ENCODE data around the gene DDX42.

DDX42 gene, protein sequence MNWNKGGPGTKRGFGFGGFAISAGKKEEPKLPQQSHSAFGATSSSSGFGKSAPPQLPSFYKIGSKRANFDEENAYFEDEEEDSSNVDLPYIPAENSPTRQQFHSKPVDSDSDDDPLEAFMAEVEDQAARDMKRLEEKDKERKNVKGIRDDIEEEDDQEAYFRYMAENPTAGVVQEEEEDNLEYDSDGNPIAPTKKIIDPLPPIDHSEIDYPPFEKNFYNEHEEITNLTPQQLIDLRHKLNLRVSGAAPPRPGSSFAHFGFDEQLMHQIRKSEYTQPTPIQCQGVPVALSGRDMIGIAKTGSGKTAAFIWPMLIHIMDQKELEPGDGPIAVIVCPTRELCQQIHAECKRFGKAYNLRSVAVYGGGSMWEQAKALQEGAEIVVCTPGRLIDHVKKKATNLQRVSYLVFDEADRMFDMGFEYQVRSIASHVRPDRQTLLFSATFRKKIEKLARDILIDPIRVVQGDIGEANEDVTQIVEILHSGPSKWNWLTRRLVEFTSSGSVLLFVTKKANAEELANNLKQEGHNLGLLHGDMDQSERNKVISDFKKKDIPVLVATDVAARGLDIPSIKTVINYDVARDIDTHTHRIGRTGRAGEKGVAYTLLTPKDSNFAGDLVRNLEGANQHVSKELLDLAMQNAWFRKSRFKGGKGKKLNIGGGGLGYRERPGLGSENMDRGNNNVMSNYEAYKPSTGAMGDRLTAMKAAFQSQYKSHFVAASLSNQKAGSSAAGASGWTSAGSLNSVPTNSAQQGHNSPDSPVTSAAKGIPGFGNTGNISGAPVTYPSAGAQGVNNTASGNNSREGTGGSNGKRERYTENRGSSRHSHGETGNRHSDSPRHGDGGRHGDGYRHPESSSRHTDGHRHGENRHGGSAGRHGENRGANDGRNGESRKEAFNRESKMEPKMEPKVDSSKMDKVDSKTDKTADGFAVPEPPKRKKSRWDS

DNA sequence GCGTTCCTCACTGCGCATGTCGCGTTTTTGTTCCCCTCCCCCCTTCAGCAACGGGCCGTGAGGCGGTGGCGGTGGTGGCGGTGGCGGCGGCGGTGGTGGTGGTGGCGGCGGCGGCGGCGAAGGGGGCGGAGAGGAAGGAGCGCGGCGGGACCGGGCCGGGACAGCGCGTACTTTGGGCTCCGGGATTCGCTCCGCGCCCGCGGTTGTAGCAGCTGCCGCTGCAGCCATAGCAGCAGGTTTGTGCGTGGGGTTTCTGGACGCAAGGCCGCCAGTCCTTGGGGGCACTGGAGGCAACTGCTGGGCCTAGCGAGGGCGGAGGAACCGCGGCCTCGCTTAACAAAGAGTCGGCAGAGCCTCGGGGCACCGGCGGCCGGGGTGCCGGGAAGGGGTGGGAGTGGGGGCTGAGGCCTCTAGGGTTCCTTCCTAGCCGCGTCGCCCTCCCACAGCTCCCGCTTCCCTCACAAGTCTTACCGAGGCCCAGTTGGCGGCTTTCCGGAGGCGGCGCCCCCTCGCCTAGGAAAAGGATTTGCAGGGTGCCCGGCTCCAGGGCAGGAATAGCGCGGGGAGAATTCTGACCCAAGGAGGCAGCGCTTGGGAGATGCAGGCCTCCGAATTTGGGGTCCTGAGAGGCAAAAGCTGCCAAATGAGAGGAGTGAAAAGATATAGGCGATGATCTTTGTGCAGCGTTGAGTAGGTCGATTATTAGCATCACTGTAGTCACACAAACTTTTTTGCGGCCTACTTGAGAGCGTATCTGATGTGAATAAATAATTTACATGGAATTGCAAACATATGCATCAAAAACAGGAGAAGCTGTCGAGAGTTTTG, at the start of gene DDX42:
Gene DDX42 (plus strand): TSS at position 30 of the 828 bp plus-strand sequence. CDS start 12,880 bp downstream, outside the sequence.
- peak; percentile 36 for DNase-seq

DNA sequence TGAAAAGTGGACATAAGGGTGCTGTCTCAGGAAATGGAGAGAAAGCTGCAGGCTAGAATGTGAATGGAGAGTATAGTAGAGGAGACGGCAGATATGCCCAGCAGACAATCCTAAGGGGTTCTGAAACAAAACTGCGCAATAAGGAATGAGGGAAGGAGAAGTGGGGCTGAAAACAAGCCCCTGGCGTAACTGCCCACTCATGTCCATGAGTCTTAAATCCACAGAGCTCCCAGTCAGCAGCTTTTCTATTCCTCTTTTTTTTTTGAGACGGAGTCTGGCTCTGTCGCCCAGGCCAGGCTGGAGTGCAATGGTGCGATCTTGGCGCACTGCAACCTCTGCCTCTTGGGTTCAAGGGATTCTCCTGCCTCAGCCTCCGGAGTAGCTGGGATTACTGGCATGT, 38.3 kb upstream of the DDX42 start:
- DNase-seq: no peak

DNA sequence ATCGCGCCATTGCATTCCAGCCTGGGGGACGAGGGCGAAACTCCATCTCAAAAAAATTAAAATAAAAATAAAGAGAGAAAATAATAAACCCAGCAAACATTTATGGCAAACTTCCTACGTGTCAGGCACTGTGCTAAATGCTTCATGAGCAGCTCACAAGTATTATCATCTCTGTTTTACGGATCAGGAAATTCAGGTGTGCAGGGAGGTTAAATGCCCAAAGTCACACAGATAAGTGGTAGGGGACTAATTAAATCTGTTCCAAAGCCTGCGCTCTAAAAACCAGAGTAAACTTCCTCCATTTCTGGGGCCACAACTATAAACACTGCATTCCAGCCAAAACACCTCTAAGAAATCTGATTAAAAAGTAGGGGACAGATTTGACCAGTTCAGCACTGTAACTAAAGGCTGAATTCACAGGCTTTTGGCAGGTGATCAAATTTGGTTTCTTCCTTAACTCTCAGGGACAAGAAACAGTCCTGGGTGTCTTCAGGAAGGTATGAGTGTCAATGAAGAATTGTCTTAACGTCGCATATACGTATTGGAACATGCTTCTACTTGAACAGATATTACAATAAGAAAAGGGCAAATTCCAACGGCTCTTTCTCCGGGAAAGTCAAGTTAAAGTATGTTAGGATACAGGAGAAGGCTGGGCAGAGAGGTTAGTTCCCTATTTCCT, 33.4 kb upstream of the DDX42 start:
- no peak for DNase-seq

DNA sequence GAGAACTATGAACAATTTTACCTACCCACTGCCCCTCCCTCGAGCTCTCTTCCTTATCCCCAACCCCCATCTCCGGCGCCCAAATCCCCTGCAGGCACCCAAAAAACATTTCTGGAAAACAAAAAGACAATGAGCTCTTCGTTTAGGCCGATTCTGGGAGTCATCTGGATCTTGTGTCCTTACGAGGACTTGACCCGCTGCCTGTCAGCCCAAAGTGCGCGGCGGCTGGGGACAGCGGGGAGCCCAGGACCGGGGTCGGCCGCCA, 32.9 kb upstream of the DDX42 start:
- DNase-seq: peak; percentile 66

DNA sequence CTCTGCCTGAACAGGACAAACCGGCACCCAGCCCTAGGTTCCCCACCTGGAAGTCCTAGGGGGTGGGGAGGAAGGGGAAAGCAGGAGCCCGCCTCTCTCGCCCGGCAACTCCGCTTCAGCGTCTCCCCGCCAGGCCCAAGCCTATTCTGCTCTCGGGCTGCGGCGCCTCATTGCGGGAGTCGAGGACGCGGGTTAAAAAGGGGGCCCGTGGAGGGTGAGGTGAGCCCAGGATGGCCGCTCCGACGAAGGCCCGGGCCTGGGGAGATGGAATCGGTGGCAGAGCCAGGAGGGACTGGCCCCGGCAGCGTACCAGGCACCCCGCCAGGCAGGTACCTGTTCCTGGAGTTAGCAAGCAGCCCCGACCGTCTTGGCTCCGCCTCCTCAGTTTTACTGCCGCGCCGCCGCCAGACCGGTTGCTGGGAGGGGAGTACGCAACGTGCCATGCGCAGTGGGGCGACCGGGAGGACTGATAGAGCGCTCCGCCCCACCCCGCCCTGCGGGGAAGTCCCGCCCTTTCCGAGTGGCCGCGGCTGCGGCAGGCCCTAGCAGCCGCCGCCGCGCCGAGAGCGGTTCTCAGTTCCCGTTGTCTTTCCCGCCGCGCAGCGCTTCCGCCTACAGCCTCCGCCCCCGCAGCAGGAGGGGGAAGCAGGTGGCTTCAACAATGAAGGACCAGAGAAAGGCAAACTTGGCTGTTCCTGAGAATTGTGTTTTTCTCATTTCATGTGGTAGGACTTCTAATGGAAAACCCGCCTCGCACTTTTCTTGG, 32.4 kb upstream of the DDX42 start, which contains the start of gene STRADA:
Gene STRADA (minus strand): TSS at position 392 of the 766 bp plus-strand sequence. CDS start 13,430 bp downstream, outside the sequence.
- peak; percentile 99 for DNase-seq

DNA sequence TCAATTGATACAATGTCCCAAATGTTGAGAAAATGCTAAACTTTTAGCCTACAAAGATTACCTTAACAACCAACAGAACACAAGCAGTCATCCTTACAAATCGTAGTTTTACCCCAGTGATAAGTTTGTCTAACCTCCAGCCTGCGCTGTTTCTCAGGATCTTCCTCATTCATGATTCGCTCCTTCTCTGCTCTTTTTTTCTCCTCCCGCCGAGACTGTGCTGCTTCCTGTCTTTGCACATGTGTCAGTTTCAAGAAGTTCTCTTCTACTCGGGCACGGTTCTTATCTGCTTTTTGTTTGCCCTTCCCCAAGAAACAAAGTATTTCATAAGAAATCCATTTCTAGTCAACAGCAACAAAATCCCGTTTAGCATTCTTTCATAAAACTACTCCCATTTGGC, 22.2 kb upstream of the DDX42 start:
- no peak for DNase-seq

DNA sequence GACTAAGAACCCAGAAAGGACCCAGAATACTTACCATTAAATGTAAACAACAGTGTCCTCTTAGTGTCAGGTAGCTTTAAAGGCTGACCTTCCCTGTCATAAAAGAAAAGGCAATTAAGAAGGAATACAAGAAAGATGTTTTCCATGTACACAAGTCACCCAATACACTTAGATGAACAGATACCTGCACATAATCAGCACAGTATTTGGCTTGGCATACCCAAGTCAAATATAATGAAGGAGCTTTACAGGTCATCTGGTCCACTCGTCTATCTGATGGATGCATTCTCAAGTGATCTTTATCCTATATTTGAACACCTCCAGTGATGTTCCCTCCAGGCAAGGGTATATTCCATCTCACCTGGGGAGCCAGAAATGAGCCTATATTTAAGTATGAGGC, 21.3 kb upstream of the DDX42 start:
- no peak for DNase-seq

DNA sequence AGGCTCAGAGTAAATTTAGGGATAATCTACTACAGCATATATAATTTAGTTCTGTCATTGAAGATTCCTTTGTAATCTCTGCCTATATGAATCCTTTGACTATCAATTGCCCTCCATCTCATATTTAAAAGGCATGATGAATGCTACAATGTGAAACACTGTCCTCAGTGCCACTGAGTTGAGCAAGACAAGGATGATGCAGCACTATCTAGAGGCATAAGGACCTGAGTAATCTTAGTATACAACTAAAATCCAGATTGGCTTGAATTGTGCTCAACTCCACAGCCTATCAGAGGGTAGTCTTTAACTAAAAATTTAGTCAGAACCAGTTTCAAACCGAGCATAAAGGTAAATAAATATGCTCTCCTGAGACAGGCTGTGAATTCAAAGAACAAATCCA, 20.8 kb upstream of the DDX42 start:
- no peak for DNase-seq

DNA sequence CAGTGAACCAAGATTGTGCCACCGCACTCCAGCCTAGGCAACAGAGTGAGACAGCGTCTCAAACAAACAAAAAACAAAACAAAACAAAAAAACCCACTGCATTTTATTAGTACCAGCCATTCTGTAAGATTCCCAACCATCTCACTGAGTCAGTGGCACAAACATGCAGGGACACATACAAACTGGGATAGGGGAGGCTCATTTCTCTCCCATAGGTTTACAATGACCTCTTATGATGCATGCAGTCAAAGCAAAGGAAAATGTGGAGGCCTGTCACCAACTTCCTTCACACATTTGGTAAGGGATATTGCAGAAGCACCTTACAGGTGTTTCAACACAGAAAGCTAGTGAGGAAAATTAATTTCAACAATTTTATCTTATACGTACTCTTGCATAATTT, 19.9 kb upstream of the DDX42 start:
- no peak for DNase-seq

DNA sequence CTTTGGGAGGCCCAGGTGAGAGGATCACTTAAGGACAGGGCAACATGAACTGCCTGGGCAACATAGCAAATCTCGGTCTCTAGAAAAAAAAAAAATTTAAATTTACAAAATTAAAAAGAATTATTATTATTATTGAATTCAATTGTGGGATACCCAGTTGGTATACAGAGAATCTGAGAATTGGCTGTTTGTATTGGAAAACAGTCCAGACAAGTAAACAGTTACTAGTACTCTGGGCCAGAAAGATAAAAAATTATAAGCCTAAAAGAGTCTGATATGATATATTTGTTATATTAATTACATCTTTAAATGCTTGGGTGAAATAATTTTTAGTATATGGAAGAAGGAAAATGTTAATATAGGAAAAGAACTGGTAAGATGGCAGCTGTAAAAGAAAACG, 15.5 kb upstream of the DDX42 start:
- DNase-seq: no peak

DNA sequence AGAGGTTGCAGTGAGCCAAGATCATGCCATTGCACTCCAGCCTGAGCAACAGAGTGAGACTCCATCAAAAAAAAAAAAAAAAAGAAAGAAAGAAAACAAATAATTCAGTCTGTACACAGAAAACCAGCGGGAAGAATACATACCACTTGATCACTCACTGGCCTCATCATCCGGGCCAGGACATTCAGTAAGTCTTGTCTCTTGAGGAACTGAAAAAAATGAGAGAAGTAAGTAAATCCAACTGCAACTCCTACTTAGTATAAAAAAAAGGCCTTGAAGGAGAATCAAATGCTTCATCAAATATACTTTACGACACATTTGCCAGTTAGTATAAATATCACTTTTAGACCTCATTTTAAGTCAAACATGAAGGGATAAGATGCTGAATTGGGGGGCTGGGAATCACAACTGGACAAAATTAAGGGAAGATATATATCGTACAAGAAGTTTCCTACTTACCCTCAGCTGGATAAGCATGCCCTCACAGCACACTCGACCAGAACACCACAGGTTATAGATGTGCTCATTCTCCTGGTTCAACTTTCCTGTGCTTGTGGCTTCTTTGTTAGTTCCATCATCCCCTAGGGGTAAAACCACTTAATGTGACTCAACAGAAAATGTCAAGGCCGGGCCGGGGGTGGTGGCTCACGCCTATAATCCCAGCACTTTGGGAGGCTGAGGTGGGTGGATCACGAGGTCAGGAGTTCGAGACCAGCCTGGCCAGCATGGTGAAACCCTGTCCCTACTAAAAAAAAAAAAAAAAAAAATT, 13.0 kb upstream of the DDX42 start:
- DNase-seq: no peak

DNA sequence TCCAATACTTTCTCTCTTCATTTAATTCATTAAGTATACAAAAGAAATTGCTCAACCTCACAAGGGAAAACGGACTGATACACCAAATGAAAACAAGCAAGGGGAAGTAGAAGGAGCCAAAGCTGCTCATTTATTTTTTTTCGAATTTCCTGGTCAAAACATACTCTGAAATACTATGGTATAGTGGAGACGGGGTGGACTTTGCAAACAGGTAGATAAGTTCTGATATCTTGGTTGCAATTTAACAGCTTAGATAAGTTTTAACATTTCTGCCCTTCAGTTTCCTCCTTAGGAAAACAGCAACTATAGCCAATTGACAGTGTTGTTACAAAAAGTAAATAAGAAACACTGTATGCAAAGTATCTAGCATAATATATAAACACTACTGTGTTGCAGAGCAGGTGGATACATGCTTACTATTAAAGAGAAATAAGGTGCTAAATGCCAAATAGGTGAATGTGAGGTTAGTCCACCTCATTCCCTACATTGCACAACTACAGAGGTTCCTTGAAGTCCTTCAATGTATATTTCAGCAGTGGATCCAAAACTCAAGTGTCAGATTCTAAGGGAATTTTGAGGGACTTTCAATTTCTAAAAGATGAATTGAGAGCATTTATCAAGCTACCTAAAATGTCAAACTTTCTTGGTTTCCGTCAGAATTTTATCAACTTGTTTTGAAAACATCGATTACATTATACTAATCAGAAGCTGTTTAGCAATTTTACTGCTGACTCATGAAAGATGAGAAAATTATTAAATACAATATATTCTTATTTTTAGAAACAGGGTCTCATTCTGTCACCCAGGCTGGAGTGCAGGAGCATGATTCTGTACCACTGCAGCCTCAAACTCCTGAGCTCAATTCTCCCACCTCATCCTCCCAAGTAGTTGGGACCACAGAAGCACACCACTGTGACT, 11.6 kb upstream of the DDX42 start:
- no peak for DNase-seq

DNA sequence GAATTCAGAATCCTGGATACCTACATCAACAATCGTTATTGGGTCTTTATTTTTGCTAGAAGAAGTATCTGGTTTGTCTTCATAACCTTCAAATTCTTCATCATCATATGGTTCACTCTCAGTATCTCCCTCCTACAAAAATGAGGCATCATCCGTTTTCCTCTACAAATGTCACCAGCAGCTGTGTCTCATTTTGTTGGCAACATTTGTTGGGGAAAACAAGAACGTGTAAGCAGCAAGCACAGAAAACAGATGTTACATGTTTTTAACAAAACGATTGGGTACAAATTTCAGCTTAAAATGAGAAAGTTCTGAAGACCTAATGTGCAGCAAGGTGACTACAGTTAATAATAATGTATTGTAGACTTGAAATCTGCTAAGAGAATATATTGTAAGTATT, 9.3 kb upstream of the DDX42 start:
- no peak for DNase-seq

DNA sequence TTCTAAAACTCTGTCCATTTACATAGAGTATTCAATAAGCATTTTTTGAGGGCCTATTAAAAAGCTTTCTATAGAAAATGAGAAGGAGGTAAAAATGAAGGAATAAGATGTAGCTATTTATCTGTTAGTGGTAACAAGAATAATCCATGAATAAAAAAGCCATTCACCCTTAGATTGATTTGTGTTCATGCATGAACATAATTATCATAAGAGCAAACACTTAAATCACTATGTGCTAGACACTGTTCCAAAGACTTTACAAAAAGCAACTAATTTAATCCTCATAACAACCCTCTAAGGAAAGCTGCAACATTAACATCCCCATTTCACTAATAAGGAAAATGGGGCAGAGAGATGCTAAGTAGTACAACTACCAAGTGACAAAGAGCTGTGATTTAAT, 7.2 kb upstream of the DDX42 start:
- DNase-seq: no peak

DNA sequence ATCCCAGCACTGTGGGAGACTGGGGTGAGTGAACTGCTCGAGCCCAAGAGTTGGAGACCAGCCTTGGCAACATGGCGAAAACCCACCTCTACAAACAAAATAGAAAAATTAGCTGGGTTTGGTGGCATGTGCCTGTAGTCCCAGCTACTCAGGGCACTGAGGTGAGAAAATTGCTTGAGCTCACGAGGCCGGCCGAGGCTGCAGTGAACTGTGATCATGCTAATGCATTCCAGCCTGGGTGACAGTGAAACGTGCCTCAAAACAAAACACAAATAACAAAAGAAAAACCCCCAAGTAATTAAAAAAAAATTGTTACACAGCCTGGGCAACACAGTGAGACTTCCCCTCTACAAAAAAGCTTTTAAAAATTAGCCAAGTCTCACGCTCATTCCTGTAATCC, 5.5 kb upstream of the DDX42 start:
- no peak for DNase-seq

DNA sequence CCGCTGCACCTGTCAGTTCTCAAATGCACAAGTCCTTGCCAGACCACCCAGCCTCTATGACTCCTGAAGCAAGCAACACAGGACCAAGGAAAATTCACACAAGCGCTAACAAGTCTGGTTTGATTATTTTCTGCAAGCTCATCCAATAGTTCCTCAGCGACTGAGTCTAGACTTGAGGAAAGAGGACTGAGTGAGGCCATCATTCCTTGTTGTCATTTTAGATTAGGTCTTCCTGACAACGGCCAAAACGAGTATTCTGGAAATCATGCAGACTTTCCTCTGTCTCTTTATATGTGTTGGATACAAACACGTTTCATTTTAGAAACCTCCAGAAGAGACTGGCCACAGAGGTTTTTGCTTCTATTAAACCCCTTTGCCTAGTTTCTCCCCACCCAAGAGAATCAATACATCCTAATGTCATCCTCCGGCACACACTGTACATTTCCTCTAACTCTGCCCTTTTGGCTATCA, 1.1 kb upstream of the DDX42 start:
- peak; percentile 31 for DNase-seq

DNA sequence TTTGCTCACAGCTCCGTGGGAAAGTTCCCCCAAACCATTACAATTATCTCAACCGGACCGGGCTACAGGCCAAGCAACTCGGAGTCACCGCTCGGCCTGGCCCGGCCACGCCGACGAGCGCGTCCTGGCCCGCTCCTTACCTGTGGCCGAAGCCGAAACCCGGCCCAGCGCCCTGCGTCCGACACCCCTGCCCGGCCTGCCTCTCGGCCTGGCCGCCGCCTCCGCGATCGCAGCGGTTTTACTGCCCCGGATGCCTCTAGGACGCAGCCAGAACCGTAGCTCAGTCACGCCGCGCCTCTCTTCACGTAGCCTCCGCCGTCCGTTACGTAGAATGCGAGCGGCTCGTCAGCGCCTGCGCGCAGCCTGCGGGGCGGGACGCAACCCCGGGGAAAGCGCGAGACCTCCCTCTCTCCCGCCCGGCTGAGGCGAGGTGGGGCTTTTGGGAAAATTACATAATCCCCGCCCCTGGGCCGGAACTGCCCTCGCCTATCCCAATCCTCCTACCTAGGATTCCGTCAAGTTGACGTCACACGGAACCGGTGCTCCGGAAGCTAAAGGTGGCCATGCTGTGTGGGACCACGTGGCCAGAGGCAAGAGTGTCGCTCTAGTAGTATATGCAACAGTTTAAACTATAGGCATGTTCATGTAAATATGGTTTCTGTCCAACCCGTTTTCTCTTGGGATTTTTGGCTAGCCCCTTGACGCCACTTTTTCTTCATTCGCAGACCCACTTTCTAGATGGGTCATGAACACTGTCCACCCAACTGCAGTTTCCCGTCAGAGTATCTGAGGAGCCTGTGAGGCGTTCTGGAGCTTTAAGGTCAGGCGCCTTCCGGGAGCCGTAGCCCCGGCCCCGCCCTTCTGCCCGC, 464 bp upstream of the DDX42 start, which contains the start of gene CCDC47:
Gene CCDC47 (minus strand): TSS at position 326 of the 869 bp plus-strand sequence. CDS start 7,422 bp downstream, outside the sequence.
- DNase-seq: peak; percentile 98

DNA sequence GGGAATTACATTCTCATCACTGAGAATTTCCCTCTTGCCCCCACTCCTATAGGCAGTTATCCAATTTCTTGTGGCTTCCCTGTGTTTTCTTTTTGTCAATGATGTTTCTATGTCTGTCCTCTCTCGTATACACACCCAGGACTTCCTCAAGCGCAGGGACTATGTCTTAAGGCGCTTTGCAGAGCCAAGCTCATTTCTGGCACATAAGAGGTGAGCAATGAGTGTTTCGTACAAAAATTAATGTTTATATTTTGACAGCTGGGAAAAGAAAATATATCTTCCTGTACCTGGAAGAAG, 947 bp downstream of the DDX42 start:
- no peak for DNase-seq

DNA sequence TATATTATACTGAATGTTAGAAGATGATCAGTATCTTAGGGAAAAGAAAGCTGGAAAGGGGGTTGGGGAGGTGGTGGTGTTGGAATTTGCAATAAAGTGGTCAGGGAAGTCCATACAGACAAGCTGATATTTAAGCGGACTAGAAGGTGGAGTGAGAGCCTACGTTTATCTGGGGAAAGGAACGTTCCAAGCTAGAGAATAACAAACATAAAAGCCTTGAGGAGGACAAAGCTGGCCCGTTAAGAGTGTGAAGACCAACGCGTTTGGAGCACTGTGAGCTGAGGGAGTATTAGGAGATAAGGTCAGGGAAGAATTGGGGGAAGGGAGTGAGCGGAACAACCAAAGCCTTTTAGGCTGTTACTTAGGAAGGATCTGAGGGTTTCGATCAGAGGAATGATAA, 1.4 kb downstream of the DDX42 start:
- DNase-seq: no peak

All from NCI-H510A treated with DMSO at 0.1 percent for 48 hours (cell line).